Neural crest cell (in vitro differentiated cells): ENCODE data around the gene SAMD10. TPM values are rescaled to one million over a fixed set of nuclear protein-coding genes. Genes with fewer than 3 reads are reported as not detected.
"Not testable (repeated sequence)": the region's sequence is repeated elsewhere in the genome, so short reads cannot be mapped to it uniquely, and the experiment has no call there.

Source experiments
- DNase-seq: peaks from one replicate; pipeline ENCODE4 v3.0.0; 2021; ENCODE audit warnings: low read depth, mixed read lengths, low spot score
- H3K27ac Mint-ChIP-seq: one replicate; pipeline ENCODE4 v1.8.0; 2021; ENCODE audit warnings: mild to moderate bottlenecking, mixed read lengths; ENCODE audit not compliant: unreplicated experiment
- H3K27me3 Mint-ChIP-seq: 2 replicates; pipeline ENCODE4 v1.8.0; 2021; ENCODE audit warnings: low read depth, mild to moderate bottlenecking, mixed read lengths
- H3K36me3 Mint-ChIP-seq: 2 replicates; pipeline ENCODE4 v1.8.0; 2021; ENCODE audit warnings: low read depth, mild to moderate bottlenecking, mixed read lengths
- H3K4me1 Mint-ChIP-seq: 2 replicates; pipeline ENCODE4 v1.8.0; 2021; ENCODE audit warnings: mixed read lengths
- H3K4me3 Mint-ChIP-seq: one replicate; pipeline ENCODE4 v1.8.0; 2021; ENCODE audit warnings: mild to moderate bottlenecking, mixed read lengths
- H3K9me3 Mint-ChIP-seq: 2 replicates; pipeline ENCODE4 v1.8.0; 2021; ENCODE audit warnings: mixed read lengths
- CTCF ChIP-seq: fragments of 200-600 bp; sonication (generic); conservative IDR thresholded peaks from 2 replicates; pipeline ENCODE4 v1.5.0; 2021; ENCODE audit warnings: antibody characterized with exemption, mild to moderate bottlenecking
- total RNA-seq: library from RNA; stranded (reverse); gene quantifications from 2 replicates; pipeline ENCODE4 v1.2.1, GENCODE V29; 2021

Gene SAMD10
- total RNA-seq, 1 donor from 2014 or later, result 8.0 TPM

GRCh38 chr20:63932606-63933160, 46.8 kb downstream of the SAMD10 start:
- H3K36me3 Mint-ChIP-seq, result peaks cover 21% of the 10 kb centered on the region

GRCh38 chr20:63931735-63932134, 47.7 kb downstream of the SAMD10 start:
- H3K27me3 Mint-ChIP-seq, result no peaks in the 10 kb centered on the region
- no peak for TF ChIP-seq CTCF
- no peak overlapping the region for H3K4me3 Mint-ChIP-seq
- no peak for DNase-seq
- no peaks in the 10 kb centered on the region for H3K4me1 Mint-ChIP-seq
- H3K9me3 Mint-ChIP-seq, result no peaks in the 10 kb centered on the region
- no peak overlapping the region for H3K27ac Mint-ChIP-seq
- peaks cover 19% of the 10 kb centered on the region for H3K36me3 Mint-ChIP-seq

More at GRCh38 chr20:63932606-63933160, 46.8 kb downstream of the SAMD10 start:
- DNase-seq, result no peak
- no peak overlapping the region for H3K4me3 Mint-ChIP-seq
- no peaks in the 10 kb centered on the region for H3K4me1 Mint-ChIP-seq
- H3K27ac Mint-ChIP-seq, result no peak overlapping the region
- no peaks in the 10 kb centered on the region for H3K27me3 Mint-ChIP-seq
- no peak for TF ChIP-seq CTCF
- no peaks in the 10 kb centered on the region for H3K9me3 Mint-ChIP-seq

GRCh38 chr20:63930971-63931553, 48.4 kb downstream of the SAMD10 start:
- TF ChIP-seq CTCF, result no peak
- no peak for DNase-seq
- Mint-ChIP-seq H3K9me3 (no peaks in the 10 kb centered on the region), H3K4me3 (no peak overlapping the region), H3K27ac (no peak overlapping the region), H3K36me3 (peaks cover 18% of the 10 kb centered on the region), H3K4me1 (no peaks in the 10 kb centered on the region), H3K27me3 (no peaks in the 10 kb centered on the region)

GRCh38 chr20:63929473-63929883, 50.0 kb downstream of the SAMD10 start:
- not testable (repeated sequence) for H3K9me3 Mint-ChIP-seq, H3K27ac Mint-ChIP-seq, H3K4me1 Mint-ChIP-seq, DNase-seq, H3K4me3 Mint-ChIP-seq, H3K27me3 Mint-ChIP-seq
- H3K36me3 Mint-ChIP-seq, result peaks cover 12% of the 10 kb centered on the region

GRCh38 chr20:63929071-63929470, 50.4 kb downstream of the SAMD10 start:
- Mint-ChIP-seq H3K4me3 (no peak overlapping the region), H3K9me3 (no peaks in the 10 kb centered on the region), H3K4me1 (no peaks in the 10 kb centered on the region), H3K27ac (no peak overlapping the region), H3K27me3 (no peaks in the 10 kb centered on the region), H3K36me3 (peaks cover 10% of the 10 kb centered on the region)
- no peak for DNase-seq
- no peak for TF ChIP-seq CTCF

GRCh38 chr20:63926298-63926697, 53.1 kb downstream of the SAMD10 start:
- no peak for DNase-seq
- no peak for TF ChIP-seq CTCF
- no peak overlapping the region for H3K27ac Mint-ChIP-seq
- H3K27me3 Mint-ChIP-seq, result no peaks in the 10 kb centered on the region
- H3K9me3 Mint-ChIP-seq, result no peaks in the 10 kb centered on the region
- H3K4me1 Mint-ChIP-seq, result no peaks in the 10 kb centered on the region
- H3K4me3 Mint-ChIP-seq, result no peak overlapping the region
- H3K36me3 Mint-ChIP-seq, result peaks cover 10% of the 10 kb centered on the region
